Pancreas (tissue), 10 donors: Measurements from ENCODE around the gene CAMK1D. TPM values are rescaled to one million over a fixed set of nuclear protein-coding genes. Genes with fewer than 3 reads are reported as not detected.
A peak's percentile ranks its signal among the peaks of the same experiment; 100 is the strongest.

Source experiments
- ATAC-seq, 4 donors: fragments of 200-7000 bp; cut with Tn5 transposase; one replicate each; pipeline versions ENCODE4 v1.8.0 to v1.9.1; 2020; ENCODE audit warnings: mild to moderate bottlenecking in 4 of 4, moderate library complexity in 4 of 4
- DNase-seq, 6 donors: peaks; one replicate each; pipeline ENCODE4 v3.0.0-alpha.2; 2020
- FAIRE-seq: peaks from 2 replicates; lab custom pipeline; 2012; peaks lifted over from hg19 to GRCh38; lab: Jason Lieb, UNC
- H3K27ac ChIP-seq, 4 donors: fragments of 200-600 bp; sonication (generic); 1 replicate in 3 of 4; 2 replicates in 1 of 4; pipeline versions ENCODE4 v1.5.0 to v1.8.0; 2020
- H3K27me3 ChIP-seq, 4 donors: fragments of 200-600 bp; one replicate each; pipeline ENCODE4 v1.8.0; 2021
- H3K36me3 ChIP-seq, 3 donors: fragments of 200-600 bp; sonication (generic) in 1 of 3; one replicate each; pipeline versions ENCODE4 v1.5.0 to v1.8.0; 2020 to 2021
- H3K4me1 ChIP-seq, 3 donors: fragments of 200-600 bp; one replicate each; pipeline ENCODE4 v1.8.0; 2021
- H3K4me3 ChIP-seq, 4 donors: fragments of 200-600 bp; sonication (generic) in 2 of 4; one replicate each; pipeline versions ENCODE4 v1.5.0 to v1.8.0; 2020 to 2021
- H3K9me3 ChIP-seq, 4 donors: fragments of 200-600 bp; one replicate each; pipeline ENCODE4 v1.8.0; 2021
- CTCF ChIP-seq, 4 donors: fragments of 200-600 bp; sonication (generic) in 3 of 4; IDR thresholded peaks; one replicate each; pipeline versions ENCODE4 v1.5.0 to v1.8.0; 2021; ENCODE audit warnings: antibody characterized with exemption in 4 of 4
- WGBS, 2 donors: extraction: QIAGEN DNeasy Blood & Tissue Kit; methylation state at CpG; one replicate each; pipeline ENCODE4 v1.1.7; 2013; 5-methylcytosine and 5-hydroxymethylcytosine counted together
- intact Hi-C, 3 donors: fragments of 100-400 bp; cut with DNase I; formaldehyde crosslinking; loops; one replicate each; pipeline versions ENCODE4 v1.11.1 to v1.14.2; 2022
- polyA plus RNA-seq, 2 donors: library from polyadenylated mRNA; stranded (reverse); fragments of 200-250 nt; gene quantifications; one replicate each; pipeline ENCODE4 v1.2.3, GENCODE V29; 2013
- total RNA-seq, 6 donors: library from RNA; stranded (reverse); fragmentation: NEBNext Ultra II Directional in 4 of 6; extraction: Animal tissue kit (Norgen Biotek cat#: 25700) in 4 of 6; gene quantifications; one replicate each; pipeline versions ENCODE4 v1.2.1 to v1.2.4, GENCODE V29; 2021 to 2023
- donor health status: healthy with polysubstance abuse.
- donor health status: DM: no; HTN: no; CAD: no; lungs with moderate emphysema.
- donor health status: DM: no; HTN: no; CAD: no.
- donor health status: control.
- donor health status: control.
- donor health status: Bipolar disorder and iron deficiency.
- donor health status: DM: yes; HTN: yes; CAD: no.
- donor health status: DM: no; HTN: no; CAD: no.
- donor health status: DM: no; HTN: no; CAD: no.
- donor health status: DM: yes; HTN: yes; CAD: no.

Gene CAMK1D
- total and polyA plus RNA-seq, 8 donors: 2.9 to 30.1 (median 22.7) TPM

GRCh38 chr10:12521423-12521822, 172.1 kb downstream of the CAMK1D start:
- Histone ChIP-seq H3K27ac (no peak overlapping the region), H3K36me3 (no peaks in the 10 kb centered on the region), H3K4me3 (no peak overlapping the region), H3K27me3 (no peaks in the 10 kb centered on the region), H3K9me3 (no peaks in the 10 kb centered on the region), H3K4me1 (peaks cover 0 to 8% (median 5%) of the 10 kb centered on the region in 3 donors)
- ATAC-seq (peak in 2 of 4 donors; percentile 74 to 77), FAIRE-seq (no peak), DNase-seq (no peak)
- TF ChIP-seq CTCF (IDR thresholded peaks at IDR 0.05): no peak
- intact Hi-C loops: no loop called here
- WGBS, 2 donors: 22 to 31% methylated on average over 1 of the region's 1 CpG

- Histone ChIP-seq H3K27me3 (no peaks in the 10 kb centered on the region), H3K4me3 (no peak overlapping the region), H3K36me3 (no peaks in the 10 kb centered on the region), H3K4me1 (peaks cover 0 to 5% (median 5%) of the 10 kb centered on the region in 3 donors), H3K27ac (no peak overlapping the region), H3K9me3 (no peaks in the 10 kb centered on the region)
- ATAC-seq (no peak), FAIRE-seq (no peak), DNase-seq (no peak)
- no peak for TF ChIP-seq CTCF (IDR thresholded peaks at IDR 0.05)
- intact Hi-C loops: no loop called here
- 94 to 96% methylated on average over 5 of the region's 5 CpGs for WGBS, 2 donors
Observed at GRCh38 chr10:12526311-12526710, 177.0 kb downstream of the CAMK1D start.

DNA sequence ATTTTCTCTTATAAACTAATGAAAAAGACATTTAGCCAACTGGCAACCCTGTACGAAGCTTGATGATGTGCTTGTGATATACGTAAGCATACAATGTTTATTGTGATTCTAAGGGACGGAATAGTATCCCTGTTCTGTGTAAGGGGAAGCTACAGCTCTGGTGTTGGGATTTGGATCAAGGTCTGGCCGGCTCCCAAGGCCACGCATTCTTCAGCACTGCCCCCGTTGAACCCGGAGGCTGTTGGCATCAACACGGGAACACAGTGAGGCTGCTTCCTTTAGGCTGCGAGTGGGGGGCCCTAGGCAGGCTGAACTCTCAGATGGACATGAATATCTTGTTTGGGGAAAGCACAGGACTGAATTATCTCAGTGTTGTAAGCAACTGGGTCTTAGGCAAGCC, 180.6 kb downstream of the CAMK1D start:
- Histone ChIP-seq H3K27me3 (no peaks in the 10 kb centered on the region), H3K4me3 (no peak overlapping the region), H3K27ac (no peak overlapping the region), H3K4me1 (no peaks in the 10 kb centered on the region), H3K36me3 (no peaks in the 10 kb centered on the region), H3K9me3 (no peaks in the 10 kb centered on the region)
- FAIRE-seq (no peak), ATAC-seq (no peak), DNase-seq (no peak)
- WGBS, 2 donors: 63 to 68% methylated on average over 9 of the region's 9 CpGs
- TF ChIP-seq CTCF (IDR thresholded peaks at IDR 0.05): no peak
- intact Hi-C loops: no loop called here

DNA sequence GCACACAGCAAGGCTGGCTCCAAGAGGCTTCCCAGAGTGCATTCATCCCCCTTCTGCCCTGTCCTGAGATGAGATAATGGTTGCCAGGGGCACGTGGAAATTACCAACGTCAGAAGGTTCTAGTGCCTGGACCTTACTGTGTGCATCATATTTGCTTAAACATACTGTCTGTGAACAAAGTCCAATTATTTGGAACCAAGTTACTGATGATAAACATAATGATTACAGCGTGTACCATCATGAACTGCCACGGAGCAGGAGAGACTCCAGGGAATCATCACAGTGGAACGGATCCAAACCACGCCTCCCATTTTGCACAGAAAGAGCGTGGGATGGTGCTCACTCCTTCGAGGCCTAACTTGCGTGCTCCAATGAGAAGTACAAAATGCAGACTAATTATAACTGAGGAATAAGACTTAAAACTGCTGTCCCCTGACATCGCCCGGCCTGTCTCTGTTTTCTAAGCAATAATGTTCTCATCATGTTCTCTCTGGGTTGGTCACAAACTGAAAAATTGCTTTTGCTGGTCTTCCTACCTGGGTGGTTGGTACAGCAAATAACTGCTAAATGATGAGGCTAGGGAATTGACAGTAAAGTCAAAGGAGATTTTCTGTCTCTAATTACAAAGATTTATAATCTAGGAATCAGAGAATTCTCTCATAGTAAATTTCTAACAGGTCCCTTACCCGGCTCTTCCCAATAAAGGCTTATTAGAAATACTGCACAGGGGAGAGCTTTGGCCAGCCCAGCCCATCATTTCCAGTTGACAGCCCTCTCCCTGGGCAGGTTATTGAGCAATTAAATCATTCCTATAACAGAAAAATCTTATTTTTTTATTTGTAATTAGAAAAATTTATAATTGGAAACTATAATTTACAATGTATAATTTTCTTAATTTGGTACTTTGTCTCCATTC, 182.2 kb downstream of the CAMK1D start:
- Histone ChIP-seq H3K27ac (no peak overlapping the region), H3K27me3 (no peaks in the 10 kb centered on the region), H3K9me3 (no peaks in the 10 kb centered on the region), H3K36me3 (no peaks in the 10 kb centered on the region), H3K4me1 (no peaks in the 10 kb centered on the region), H3K4me3 (no peak overlapping the region)
- FAIRE-seq (no peak), ATAC-seq (peak in 3 of 4 donors; percentile 22 to 39 (median 23)), DNase-seq (no peak)
- intact Hi-C loops: no loop called here
- WGBS, 2 donors: 62 to 70% methylated on average over 12 of the region's 12 CpGs
- TF ChIP-seq CTCF (IDR thresholded peaks at IDR 0.05): no peak

GRCh38 chr10:12533151-12533550, 183.8 kb downstream of the CAMK1D start:
- FAIRE-seq: no peak
- WGBS, 2 donors: 92 to 94% methylated on average over 4 of the region's 4 CpGs

More at GRCh38 chr10:12533151-12533550, 183.8 kb downstream of the CAMK1D start:
- no peaks in the 10 kb centered on the region for H3K4me1 ChIP-seq
- intact Hi-C loops: no loop called here
- no peaks in the 10 kb centered on the region for H3K27me3 ChIP-seq
- H3K9me3 ChIP-seq: no peaks in the 10 kb centered on the region
- no peak overlapping the region for H3K27ac ChIP-seq
- DNase-seq: no peak
- no peak overlapping the region for H3K4me3 ChIP-seq
- no peak for ATAC-seq
- TF ChIP-seq CTCF (IDR thresholded peaks at IDR 0.05): no peak
- no peaks in the 10 kb centered on the region for H3K36me3 ChIP-seq
